A549 (cell line): Measurements from ENCODE around the gene RBM47. TPM values are rescaled to one million over a fixed set of nuclear protein-coding genes. Genes with fewer than 3 reads are reported as not detected.
A peak's percentile ranks its signal among the peaks of the same experiment; 100 is the strongest.
"Not testable (repeated sequence)": the region's sequence is repeated elsewhere in the genome, so short reads cannot be mapped to it uniquely, and the experiment has no call there.

Experiments used
- ATAC-seq, 2 experiments: fragments of 200-7000 bp in 1 of 2; fragments of >200 bp in 1 of 2; cut with Nextera tagmentation in 1 of 2; cut with Tn5 transposase in 1 of 2; 3 replicates each; pipeline versions ENCODE4 v1.8.0 to v1.9.1; 2018 to 2020; ENCODE audit warnings: mild to moderate bottlenecking in 1 of 2, moderate library complexity in 1 of 2
- CTCF ChIA-PET: fragments of 300-600 bp; sonication (Branson Sonifier 250); formaldehyde crosslinking; extraction: SDS; loops from one replicate; lab custom pipeline; 2021; ENCODE audit warnings: antibody characterized with exemption, inconsistent platforms; lab: Yijun Ruan, JAX
- POLR2A ChIA-PET: fragments of 350-600 bp; formaldehyde crosslinking; extraction: SDS; loops from one replicate; lab custom pipeline; 2021; ENCODE audit warnings: antibody characterized with exemption, inconsistent platforms; lab: Yijun Ruan, JAX
- DNase-seq, 2 experiments: peaks; one replicate each; pipeline versions ENCODE4 v3.0.0 to v3.0.0-alpha.2; 2011 to 2016; ENCODE audit warnings: low read depth in 1 of 2, low spot score in 1 of 2
- FAIRE-seq: peaks from 2 replicates; lab custom pipeline; 2011; peaks lifted over from hg19 to GRCh38; lab: Jason Lieb, UNC
- H3K27ac ChIP-seq, 2 experiments: fragments of >200 bp; sonication (Bioruptor Twin); formaldehyde crosslinking; 3 replicates each; pipeline ENCODE4 v1.5.1; 2016 to 2017
- H3K4me1 ChIP-seq: fragments of >200 bp; sonication (Bioruptor Twin); formaldehyde crosslinking; 3 replicates; pipeline ENCODE4 v1.6.1; 2016
- H3K4me2 ChIP-seq: fragments of >200 bp; sonication (Bioruptor Twin); formaldehyde crosslinking; 3 replicates; pipeline ENCODE4 v1.6.1; 2016
- H3K4me3 ChIP-seq: fragments of >200 bp; sonication (Bioruptor Twin); formaldehyde crosslinking; 3 replicates; pipeline ENCODE4 v1.5.1; 2016
- H3K9me3 ChIP-seq: fragments of >200 bp; sonication (Bioruptor Twin); formaldehyde crosslinking; 3 replicates; pipeline ENCODE4 v1.6.1; 2016
- ATOH8 ChIP-seq: fragments of 250-450 bp; sonication (Bioruptor Pico); IDR thresholded peaks from 2 replicates; pipeline ENCODE4 v1.5.0; 2020; ENCODE audit warnings: low read depth, mild to moderate bottlenecking, moderate library complexity
- BCL3 ChIP-seq: fragments of >200 bp; sonication (Bioruptor Twin); formaldehyde crosslinking; IDR thresholded peaks from 3 replicates; pipeline ENCODE4 v1.6.1; 2016
- BHLHE40 ChIP-seq: IDR thresholded peaks from 2 replicates; pipeline ENCODE4 v1.6.1; 2012; ENCODE audit warnings: low read depth, low read length, inconsistent platforms
- CBX8 ChIP-seq: fragments of 200-600 bp; sonication (generic); IDR thresholded peaks from 2 replicates; pipeline ENCODE4 v1.6.1; 2016
- CEBPB ChIP-seq, 2 experiments: fragments of >200 bp in 1 of 2; sonication (Bioruptor Twin) in 1 of 2; formaldehyde crosslinking in 1 of 2; IDR thresholded peaks; 2 replicates each; pipeline ENCODE4 v1.6.1; 2012 to 2016
- EP300 ChIP-seq, 2 experiments: fragments of >200 bp; sonication (Bioruptor Twin); formaldehyde crosslinking; IDR thresholded peaks; 2 replicates in 1 of 2; 3 replicates in 1 of 2; pipeline ENCODE4 v1.6.1; 2016 to 2017
- FOSL2 ChIP-seq, 2 experiments: fragments of 450-650 bp in 1 of 2; fragments of >200 bp in 1 of 2; sonication (Bioruptor Twin) in 1 of 2; formaldehyde crosslinking; IDR thresholded peaks; 2 replicates each; pipeline versions ENCODE4 v1.5.0 to v1.6.1; 2016 to 2020; ENCODE audit warnings: mild to moderate bottlenecking in 1 of 2, moderate library complexity in 1 of 2
- FOXS1 ChIP-seq: fragments of 250-450 bp; sonication (Bioruptor Pico); IDR thresholded peaks from 2 replicates; pipeline ENCODE4 v1.5.0; 2020; ENCODE audit warnings: mild to moderate bottlenecking, moderate library complexity
- MAX ChIP-seq: IDR thresholded peaks from 2 replicates; pipeline ENCODE4 v1.6.1; 2012
- PBX3 ChIP-seq: IDR thresholded peaks from 2 replicates; pipeline ENCODE4 v1.6.1; 2012
- RARB ChIP-seq: fragments of 250-450 bp; sonication (Bioruptor Pico); IDR thresholded peaks from 2 replicates; pipeline ENCODE4 v1.8.0; 2021; ENCODE audit warnings: mild to moderate bottlenecking, moderate library complexity
- RFX5 ChIP-seq: fragments of 450-650 bp; IDR thresholded peaks from 2 replicates; pipeline ENCODE4 v1.7.1; 2014; ENCODE audit warnings: antibody characterized with exemption, mild to moderate bottlenecking, moderate library complexity
- TP53 ChIP-seq: fragments of 250-450 bp; sonication (Bioruptor Pico); IDR thresholded peaks from 2 replicates; pipeline ENCODE4 v1.5.0; 2021; ENCODE audit warnings: mild to moderate bottlenecking, moderate library complexity
- ZC3H11A ChIP-seq: fragments of 450-650 bp; IDR thresholded peaks from 2 replicates; pipeline ENCODE4 v1.6.1; 2014; ENCODE audit warnings: antibody characterized with exemption, mild to moderate bottlenecking
- WGBS: methylation state at CpG from one replicate; pipeline ENCODE4 v1.1.6; 2017; ENCODE audit errors: missing lambda C conversion rate; 5-methylcytosine and 5-hydroxymethylcytosine counted together
- polyA plus RNA-seq, 4 experiments: library from polyadenylated mRNA; depleted of rRNA in 3 of 4; stranded (reverse); fragments of >200 nt; fragmentation: RNase III in 1 of 4; extraction: RNeasy Plus Mini Kit Qiagen cat#74134 plus additional on column Dnase treatment in 1 of 4; gene quantifications; 2 replicates in 3 of 4; 3 replicates in 1 of 4; pipeline ENCODE4 v1.2.3, GENCODE V29; 2011 to 2017

RBM47 gene
- polyA plus RNA-seq, 2 of the 4 experiments (the other 2 are of a cell fraction): 38.1 to 43.3 TPM

GRCh38 chr4:40563401-40563800 is 66.3 kb downstream of the RBM47 start (continued):
- TF ChIP-seq BCL3: no peak
- TF ChIP-seq ATOH8 (CRISPR knock-in tag): no peak
- TF ChIP-seq CBX8: no peak
- no peak for TF ChIP-seq ZC3H11A
- TF ChIP-seq FOSL2 (IDR thresholded peaks at IDR 0.05): no peak
- TF ChIP-seq FOSL2 (CRISPR knock-in tag; IDR thresholded peaks at IDR 0.05): no peak
- TF ChIP-seq, all 56 proteins: peak for 0

- ATAC-seq (no peak), FAIRE-seq (no peak), DNase-seq (no peak)
- CTCF ChIA-PET: interaction anchor here (0.9 to 1.0 kb wide), 4 partner anchors 11 to 36 kb away, joined by 3 read pairs; no protein-coding TSS in a partner anchor
- Histone ChIP-seq H3K4me2 (peak overlapping the region; percentile 3; the same call in 1 of the 3 replicates), H3K27ac (peak overlapping the region in 1 of 2 experiments; percentile 65; a peak in 3 of 6 replicates), H3K9me3 (no peaks in the 10 kb centered on the region), H3K4me1 (peaks cover 65% of the 10 kb centered on the region), H3K4me3 (no peak overlapping the region)
- TF ChIP-seq RARB (CRISPR knock-in tag) (no peak), FOSL2 (IDR thresholded peaks at IDR 0.05) (no peak), FOSL2 (CRISPR knock-in tag; IDR thresholded peaks at IDR 0.05) (peak; percentile 55)
- WGBS: 62% methylated on average over 7 of the region's 7 CpGs
- POLR2A ChIA-PET: no interaction called here
Observed at GRCh38 chr4:40562681-40563080, 67.0 kb downstream of the RBM47 start.

- TF ChIP-seq MAX (no peak), PBX3 (no peak), BHLHE40 (no peak), EP300 (IDR thresholded peaks at IDR 0.05) (no peak), RFX5 (no peak), TP53 (CRISPR knock-in tag) (no peak), FOXS1 (CRISPR knock-in tag) (no peak)
- ATAC-seq: no peak
- Histone ChIP-seq H3K9me3 (no peaks in the 10 kb centered on the region), H3K4me1 (peaks cover 66% of the 10 kb centered on the region), H3K4me3 (no peak overlapping the region), H3K4me2 (no peak overlapping the region), H3K27ac (peak overlapping the region in 1 of 2 experiments; percentile 65; a peak in 3 of 6 replicates)
- 92% methylated on average over 6 of the region's 6 CpGs for WGBS
- ChIA-PET POLR2A (no interaction called here), CTCF (interaction anchor here (0.9 to 1.0 kb wide), 2 partner anchors 13 to 14 kb away, joined by 3 read pairs; no protein-coding TSS in a partner anchor)
- no peak for DNase-seq
- FAIRE-seq: no peak
Observed at GRCh38 chr4:40562208-40562607, 67.5 kb downstream of the RBM47 start.

GRCh38 chr4:40561543-40562177 is 68.0 kb downstream of the RBM47 start:
- DNase-seq, H3K9me3 ChIP-seq, ATAC-seq, CTCF ChIA-PET, POLR2A ChIA-PET, H3K4me3 ChIP-seq, FAIRE-seq, H3K4me2 ChIP-seq: not testable (repeated sequence)
- WGBS: 97% methylated on average over 7 of the region's 7 CpGs
- TF ChIP-seq CEBPB (IDR thresholded peaks at IDR 0.05): peak in 1 of 2 experiments; percentile 42; a peak in 2 of 4 replicates
- Histone ChIP-seq H3K4me1 (peaks cover 66% of the 10 kb centered on the region), H3K27ac (peak overlapping the region in 1 of 2 experiments; percentile 65; a peak in 3 of 6 replicates)
